GM12891 (cell line): ENCODE data around the gene DHX16.
A peak's percentile ranks its signal among the peaks of the same experiment; 100 is the strongest.

Source experiments
- DNase-seq: peaks from one replicate; pipeline ENCODE4 v3.0.0; 2011; ENCODE audit warnings: low spot score; ENCODE audit not compliant: insufficient read length
- FAIRE-seq: peaks from 2 replicates; lab custom pipeline; 2011; peaks lifted over from hg19 to GRCh38; lab: Jason Lieb, UNC
- PAX5 ChIP-seq: IDR thresholded peaks from 2 replicates; pipeline ENCODE4 v1.6.1; 2011; ENCODE audit warnings: low read length, moderate library complexity, mild to moderate bottlenecking; ENCODE audit not compliant: insufficient read depth, severe bottlenecking
- POLR2A ChIP-seq: IDR thresholded peaks from 2 replicates; pipeline ENCODE4 v1.6.1; 2011; ENCODE audit warnings: low read depth, low read length, control low read depth
- POLR2AphosphoS5 ChIP-seq: IDR thresholded peaks from 2 replicates; pipeline ENCODE4 v1.6.1; 2011; ENCODE audit warnings: low read depth, low read length, control low read depth
- POU2F2 ChIP-seq: IDR thresholded peaks from 2 replicates; pipeline ENCODE4 v1.6.1; 2011; ENCODE audit warnings: low read depth, mild to moderate bottlenecking, control low read depth, low read length, moderate library complexity
- SPI1 ChIP-seq: IDR thresholded peaks from 2 replicates; pipeline ENCODE4 v1.6.1; 2011; ENCODE audit warnings: low read depth, low read length, control low read depth
- TAF1 ChIP-seq: IDR thresholded peaks from 2 replicates; pipeline ENCODE4 v1.6.1; 2011; ENCODE audit warnings: low read depth, low read length, control low read depth

Gene DHX16

GRCh38 chr6:30696432-30696831 lies 23.6 kb upstream of the DHX16 start:
- DNase-seq (no peak), FAIRE-seq (no peak)
- TF ChIP-seq SPI1: no peak
- TF ChIP-seq PAX5: no peak
- TF ChIP-seq POLR2A: no peak
- no peak for TF ChIP-seq POU2F2
- TF ChIP-seq TAF1: no peak
- no peak for TF ChIP-seq POLR2AphosphoS5

GRCh38 chr6:30691208-30691847 lies 18.5 kb upstream of the DHX16 start:
- TF ChIP-seq POU2F2 (no peak), POLR2AphosphoS5 (no peak), TAF1 (no peak), PAX5 (no peak), POLR2A (no peak), SPI1 (no peak)
- DNase-seq: no peak
- no peak for FAIRE-seq

GRCh38 chr6:30690403-30691207 lies 17.8 kb upstream of the DHX16 start, which contains the start of gene NRM:
TSS of gene NRM (minus strand) at chr6:30690984. CDS start at chr6:30690974, 10 bp downstream.
- TF ChIP-seq POLR2AphosphoS5 (no peak), SPI1 (peak; percentile 46; the same call in 1 of the 2 replicates), TAF1 (no peak), POU2F2 (no peak), POLR2A (no peak), PAX5 (no peak)
- DNase-seq: peak; percentile 73
- FAIRE-seq: peak; percentile 92

GRCh38 chr6:30689985-30690384 lies 17.2 kb upstream of the DHX16 start:
- TF ChIP-seq PAX5 (no peak), POLR2AphosphoS5 (no peak), SPI1 (no peak), POLR2A (no peak), POU2F2 (no peak), TAF1 (no peak)
- FAIRE-seq: peak; percentile 16
- no peak for DNase-seq

GRCh38 chr6:30689022-30689865 lies 16.4 kb upstream of the DHX16 start:
- no peak for TF ChIP-seq TAF1
- no peak for TF ChIP-seq POLR2AphosphoS5
- TF ChIP-seq POU2F2: no peak
- TF ChIP-seq PAX5: no peak
- no peak for TF ChIP-seq SPI1
- no peak for TF ChIP-seq POLR2A
- FAIRE-seq: peak; percentile 28
- DNase-seq: no peak

- DNase-seq (no peak), FAIRE-seq (peak; percentile 54)
- TF ChIP-seq PAX5 (no peak), POLR2AphosphoS5 (no peak), POU2F2 (no peak), TAF1 (no peak), POLR2A (no peak), SPI1 (no peak)
Observed at GRCh38 chr6:30688569-30688968, 15.8 kb upstream of the DHX16 start.

GRCh38 chr6:30687659-30688431 lies 15.0 kb upstream of the DHX16 start:
- FAIRE-seq (no peak), DNase-seq (no peak)
- TF ChIP-seq POLR2A (no peak), SPI1 (no peak), PAX5 (no peak), POLR2AphosphoS5 (no peak), POU2F2 (no peak), TAF1 (no peak)

GRCh38 chr6:30686908-30687658 lies 14.3 kb upstream of the DHX16 start:
- no peak for TF ChIP-seq TAF1
- peak; percentile 42; the same call in 1 of the 2 replicates for TF ChIP-seq SPI1
- TF ChIP-seq POU2F2: no peak
- no peak for TF ChIP-seq POLR2A
- TF ChIP-seq PAX5: peak; percentile 82
- TF ChIP-seq POLR2AphosphoS5: 0 out of 2 replicates have a peak, but pooled peaks have one; percentile 41
- FAIRE-seq (peak; percentile 91), DNase-seq (peak; percentile 57)
